ENCODE results near the gene CDC7. TPM values are rescaled to one million over a fixed set of nuclear protein-coding genes. Genes with fewer than 3 reads are reported as not detected.

The CDC7 gene
- total RNA-seq, 3 donors from 2014 or later = 3.6 to 5.0 (median 3.9) TPM

DNA sequence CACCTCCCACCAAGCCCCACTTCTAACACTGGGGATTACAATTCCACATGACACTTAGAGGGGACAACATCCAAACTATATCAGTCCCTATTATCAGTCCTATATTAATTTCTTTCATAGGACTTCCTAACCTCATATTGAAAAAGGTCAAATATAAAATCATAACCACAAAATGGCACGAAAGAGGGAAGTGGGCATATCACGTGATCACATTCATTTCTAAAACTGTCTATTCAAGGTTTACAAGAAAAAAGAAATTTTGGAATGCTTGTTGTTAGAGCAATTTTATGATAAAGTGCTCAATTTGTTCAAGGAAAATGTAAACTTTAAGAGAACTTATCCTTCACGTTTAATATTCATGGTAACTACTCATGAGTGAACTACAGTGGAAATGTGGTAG lies 13.2 kb upstream of the CDC7 start:
- Histone ChIP-seq H3K36me3 (ENCODE audit: low read depth) (no peaks in the 10 kb centered on the region), H3K9me3 (peaks cover 3% of the 10 kb centered on the region), H3K4me3 (no peak overlapping the region), H3K4me1 (ENCODE audit: low read depth) (no peaks in the 10 kb centered on the region)
- no peak for DNase-seq
- no peak for ATAC-seq
- no peak for TF ChIP-seq CTCF (IDR thresholded peaks at IDR 0.05)
- intact Hi-C loops (cut with DNase I, micrococcal nuclease) = no loop called here

DNA sequence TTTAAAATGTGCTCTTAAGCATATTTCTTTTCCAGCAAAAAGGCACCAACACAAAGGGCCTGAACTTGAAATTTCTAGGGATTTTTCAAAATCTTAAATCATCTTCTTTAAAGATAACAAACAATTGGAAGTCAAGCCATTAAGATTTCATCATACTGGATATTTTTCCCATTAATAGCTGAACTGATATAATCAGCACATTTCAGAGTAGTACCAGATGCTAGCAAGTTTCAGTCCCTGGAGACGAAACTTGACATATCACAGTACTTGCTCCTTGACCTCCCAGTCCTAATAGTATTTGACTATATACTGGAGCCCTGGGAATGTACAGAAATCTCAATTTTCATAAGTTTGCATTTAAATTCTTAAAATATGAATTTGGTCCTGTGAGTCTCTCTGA lies 10.2 kb upstream of the CDC7 start:
- Histone ChIP-seq H3K4me1 (ENCODE audit: low read depth) (no peaks in the 10 kb centered on the region), H3K9me3 (no peaks in the 10 kb centered on the region), H3K4me3 (no peak overlapping the region), H3K36me3 (ENCODE audit: low read depth) (no peaks in the 10 kb centered on the region)
- no peak for DNase-seq
- intact Hi-C loops (cut with DNase I, micrococcal nuclease) = no loop called here
- no peak for ATAC-seq
- TF ChIP-seq CTCF (IDR thresholded peaks at IDR 0.05) = no peak

DNA sequence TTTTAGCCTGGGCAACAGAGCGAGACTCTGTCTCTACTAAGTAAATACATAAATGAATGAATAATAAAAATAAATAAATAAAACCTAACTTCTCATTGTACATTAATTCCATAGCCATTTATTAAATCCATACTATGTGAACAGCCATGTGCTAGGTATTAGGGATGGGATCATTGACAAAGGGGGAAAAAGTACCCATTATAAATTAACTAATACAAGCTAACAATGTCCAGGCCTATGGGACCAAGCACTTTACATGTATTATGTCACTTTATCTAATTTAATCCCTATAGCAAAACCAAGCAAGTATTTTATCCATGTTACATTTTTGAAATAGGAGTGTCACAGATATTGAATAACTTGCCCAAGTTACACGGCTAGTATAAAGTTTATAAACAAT lies 2.6 kb upstream of the CDC7 start:
- no peak for TF ChIP-seq CTCF (IDR thresholded peaks at IDR 0.05)
- no peaks in the 10 kb centered on the region for H3K36me3 ChIP-seq (ENCODE audit: low read depth)
- intact Hi-C loops (cut with DNase I, micrococcal nuclease) = no loop called here
- ATAC-seq (no peak), DNase-seq (no peak)
- peaks cover 8% of the 10 kb centered on the region for H3K4me1 ChIP-seq (ENCODE audit: low read depth)
- H3K9me3 ChIP-seq = no peaks in the 10 kb centered on the region
- no peak overlapping the region for H3K4me3 ChIP-seq

DNA sequence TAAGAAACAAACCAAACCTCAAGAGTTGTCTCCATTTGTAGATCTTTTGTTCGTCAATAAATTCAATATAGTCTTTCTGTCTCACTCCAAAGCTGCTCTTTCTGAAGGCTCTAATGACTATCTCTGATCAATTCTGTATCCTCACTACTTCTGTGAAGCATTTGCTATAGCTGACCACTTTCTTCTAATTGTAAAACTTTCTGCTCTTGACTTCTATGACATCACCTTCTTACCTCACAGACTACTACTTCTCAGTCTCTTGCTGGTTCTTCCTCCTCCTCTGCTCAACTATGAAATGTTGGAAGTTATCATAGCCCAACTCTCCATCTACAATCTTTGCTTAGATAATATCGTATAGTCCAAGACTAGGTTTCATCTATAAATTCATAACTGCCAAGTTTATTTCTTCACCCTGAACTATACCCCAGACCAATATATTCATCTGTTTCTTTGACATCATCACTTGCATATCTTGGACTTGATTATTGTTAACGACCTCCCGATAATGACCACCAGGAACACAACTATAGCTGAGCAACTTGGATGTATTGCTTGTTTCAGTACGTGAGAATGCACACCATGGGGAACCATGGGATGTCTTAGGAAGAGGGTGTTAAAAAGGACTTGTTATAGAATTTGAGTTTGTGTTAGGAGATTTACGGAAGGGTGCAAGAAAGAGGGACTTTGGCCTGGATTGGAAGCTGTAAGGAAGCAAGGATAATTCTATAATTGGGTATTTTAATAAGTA lies 2.0 kb upstream of the CDC7 start:
- ATAC-seq (no peak), DNase-seq (no peak)
- intact Hi-C loops (cut with DNase I, micrococcal nuclease) = no loop called here

GRCh38 chr1:91499346-91499745 lies 1.3 kb upstream of the CDC7 start:
- peaks cover 8% of the 10 kb centered on the region for H3K4me1 ChIP-seq (ENCODE audit: low read depth)
- intact Hi-C loops (cut with DNase I, micrococcal nuclease) = no loop called here
- no peak overlapping the region for H3K4me3 ChIP-seq
- TF ChIP-seq CTCF (IDR thresholded peaks at IDR 0.05) = no peak
- ATAC-seq (no peak), DNase-seq (no peak)
- H3K9me3 ChIP-seq = no peaks in the 10 kb centered on the region
- no peaks in the 10 kb centered on the region for H3K36me3 ChIP-seq (ENCODE audit: low read depth)

More for the DNA sequence above, 2.0 kb upstream of the CDC7 start:
- no peak for TF ChIP-seq CTCF (IDR thresholded peaks at IDR 0.05)
- no peaks in the 10 kb centered on the region for H3K9me3 ChIP-seq
- no peaks in the 10 kb centered on the region for H3K36me3 ChIP-seq (ENCODE audit: low read depth)
- peaks cover 8% of the 10 kb centered on the region for H3K4me1 ChIP-seq (ENCODE audit: low read depth)
- H3K4me3 ChIP-seq = no peak overlapping the region
